HepG2 (cell line): Measurements from ENCODE around the gene MREG. TPM values are rescaled to one million over a fixed set of nuclear protein-coding genes. Genes with fewer than 3 reads are reported as not detected.

Experiments
- BRD4 ChIP-seq: sonication (generic); formaldehyde crosslinking; IDR thresholded peaks from 2 replicates; pipeline ENCODE4 v1.4.0; 2020; ENCODE audit warnings: missing genetic modification reagents
- GZF1 ChIP-seq: sonication (generic); formaldehyde crosslinking; IDR thresholded peaks from 2 replicates; pipeline ENCODE4 v1.5.1; 2020; ENCODE audit warnings: mild to moderate bottlenecking, missing genetic modification reagents
- HOXA7 ChIP-seq: sonication (generic); formaldehyde crosslinking; IDR thresholded peaks from 2 replicates; pipeline ENCODE4 v1.8.1; 2022; ENCODE audit warnings: mild to moderate bottlenecking, missing genetic modification reagents, moderate library complexity
- MAF1 ChIP-seq: sonication (generic); formaldehyde crosslinking; IDR thresholded peaks from 2 replicates; pipeline ENCODE4 v1.5.0; 2020; ENCODE audit warnings: missing genetic modification reagents, borderline replicate concordance
- MED13 ChIP-seq: sonication (generic); formaldehyde crosslinking; IDR thresholded peaks from 2 replicates; pipeline ENCODE4 v1.5.0; 2020; ENCODE audit warnings: missing genetic modification reagents
- NFIC ChIP-seq: IDR thresholded peaks from 2 replicates; pipeline ENCODE4 v1.6.1; 2012; ENCODE audit warnings: mild to moderate bottlenecking, low read length, inconsistent platforms
- SALL2 ChIP-seq: sonication (generic); formaldehyde crosslinking; IDR thresholded peaks from 2 replicates; pipeline ENCODE4 v1.8.1; 2023; ENCODE audit warnings: mild to moderate bottlenecking, missing genetic modification reagents, inconsistent platforms
- SMARCC2 ChIP-seq: fragments of 450-650 bp; IDR thresholded peaks from 2 replicates; pipeline ENCODE4 v1.6.1; 2017; ENCODE audit warnings: antibody characterized with exemption, mild to moderate bottlenecking
- SRSF9 ChIP-seq: fragments of 200-400 bp; formaldehyde crosslinking; IDR thresholded peaks from 2 replicates; pipeline ENCODE4 v1.6.1; 2018; ENCODE audit warnings: borderline replicate concordance, mild to moderate bottlenecking, low read depth, low read length; ENCODE audit not compliant: insufficient read depth, poor library complexity, severe bottlenecking
- ZNF292 ChIP-seq: sonication (generic); formaldehyde crosslinking; IDR thresholded peaks from 2 replicates; pipeline ENCODE4 v1.8.1; 2022; ENCODE audit warnings: mild to moderate bottlenecking, low read depth, missing genetic modification reagents, borderline replicate concordance
- ZNF441 ChIP-seq: sonication (generic); formaldehyde crosslinking; IDR thresholded peaks from 2 replicates; pipeline ENCODE4 v1.7.0; 2021; ENCODE audit warnings: missing genetic modification reagents, borderline replicate concordance
- ZNF558 ChIP-seq: sonication (generic); formaldehyde crosslinking; IDR thresholded peaks from 2 replicates; pipeline ENCODE4 v1.9.0; 2022; ENCODE audit warnings: mild to moderate bottlenecking, missing genetic modification reagents, borderline replicate concordance
- ZNF777 ChIP-seq: sonication (generic); formaldehyde crosslinking; IDR thresholded peaks from 2 replicates; pipeline ENCODE4 v1.4.0; 2020; ENCODE audit warnings: missing genetic modification reagents
- polyA plus RNA-seq, 8 experiments: library from polyadenylated mRNA; depleted of rRNA in 3 of 8; stranded (reverse) in 7 of 8; unstranded in 1 of 8; fragments of >200 nt; fragmentation: Illumina TruSeq in 4 of 8; extraction: Trizol in 4 of 8; gene quantifications; 2 replicates each; pipeline versions ENCODE4 v1.2.1 to v1.2.3, GENCODE V29; 2011 to 2016; ENCODE audit warnings: low read depth in 4 of 8, missing spikeins in 1 of 8, mixed read lengths in 1 of 8; ENCODE audit not compliant: insufficient read depth in 1 of 8
- total RNA-seq, 5 experiments: library from RNA; depleted of rRNA; stranded (reverse); fragments of >200 nt; fragmentation: Illumina TruSeq; extraction: Trizol; gene quantifications; 2 replicates each; pipeline ENCODE4 v1.2.3, GENCODE V29; 2016; ENCODE audit warnings: low read depth in 1 of 5
- TF ChIP-seq, protein P1 (sequence below): sonication (generic); formaldehyde crosslinking; conservative IDR thresholded peaks from 2 replicates; pipeline ENCODE4 v1.4.0; 2020; ENCODE audit warnings: missing genetic modification reagents
- TF ChIP-seq, protein P2 (sequence below): sonication (generic); formaldehyde crosslinking; IDR thresholded peaks from 2 replicates; pipeline ENCODE4 v1.4.0; 2020; ENCODE audit warnings: missing genetic modification reagents
- TF ChIP-seq, protein P3 (sequence below): sonication (generic); formaldehyde crosslinking; IDR thresholded peaks from 2 replicates; pipeline ENCODE4 v1.4.0; 2020; ENCODE audit warnings: mild to moderate bottlenecking, missing genetic modification reagents

MREG gene
- total and polyA plus RNA-seq, 2 of the 13 experiments (the other 11 are each of a cell fraction or from before 2014, with no cell fraction given) = 7.5 to 23.3 TPM

DNA sequence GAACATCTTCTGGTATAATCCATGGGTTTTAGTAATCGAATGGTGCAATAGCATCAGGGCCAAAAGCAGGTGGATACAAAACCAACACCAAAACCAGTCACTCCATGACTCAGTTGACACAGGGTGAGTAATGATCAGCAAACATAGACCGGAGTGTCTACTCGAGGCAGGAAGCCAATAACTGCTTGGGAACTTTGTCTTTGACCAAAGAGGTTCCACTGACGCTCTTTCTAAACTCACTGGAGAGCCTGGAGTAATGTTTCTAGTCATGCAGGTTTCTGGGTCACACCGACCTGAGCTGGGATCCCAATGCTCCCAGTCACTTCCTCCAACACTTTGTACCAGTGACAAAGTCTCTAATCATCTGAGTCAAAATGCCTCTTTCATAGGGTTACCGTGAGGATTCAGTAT is 30.9 kb downstream of the MREG start (continued):
- 0 out of 2 replicates have a peak, but pooled peaks have one; percentile 66 for TF ChIP-seq ZNF441
- TF ChIP-seq, protein P1, sequence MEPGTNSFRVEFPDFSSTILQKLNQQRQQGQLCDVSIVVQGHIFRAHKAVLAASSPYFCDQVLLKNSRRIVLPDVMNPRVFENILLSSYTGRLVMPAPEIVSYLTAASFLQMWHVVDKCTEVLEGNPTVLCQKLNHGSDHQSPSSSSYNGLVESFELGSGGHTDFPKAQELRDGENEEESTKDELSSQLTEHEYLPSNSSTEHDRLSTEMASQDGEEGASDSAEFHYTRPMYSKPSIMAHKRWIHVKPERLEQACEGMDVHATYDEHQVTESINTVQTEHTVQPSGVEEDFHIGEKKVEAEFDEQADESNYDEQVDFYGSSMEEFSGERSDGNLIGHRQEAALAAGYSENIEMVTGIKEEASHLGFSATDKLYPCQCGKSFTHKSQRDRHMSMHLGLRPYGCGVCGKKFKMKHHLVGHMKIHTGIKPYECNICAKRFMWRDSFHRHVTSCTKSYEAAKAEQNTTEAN (CRISPR knock-in tag) = no peak
- no peak for TF ChIP-seq HOXA7 (CRISPR knock-in tag)
- no peak for TF ChIP-seq GZF1 (CRISPR knock-in tag)
- TF ChIP-seq BRD4 (CRISPR knock-in tag) = no peak
- TF ChIP-seq, protein P2, sequence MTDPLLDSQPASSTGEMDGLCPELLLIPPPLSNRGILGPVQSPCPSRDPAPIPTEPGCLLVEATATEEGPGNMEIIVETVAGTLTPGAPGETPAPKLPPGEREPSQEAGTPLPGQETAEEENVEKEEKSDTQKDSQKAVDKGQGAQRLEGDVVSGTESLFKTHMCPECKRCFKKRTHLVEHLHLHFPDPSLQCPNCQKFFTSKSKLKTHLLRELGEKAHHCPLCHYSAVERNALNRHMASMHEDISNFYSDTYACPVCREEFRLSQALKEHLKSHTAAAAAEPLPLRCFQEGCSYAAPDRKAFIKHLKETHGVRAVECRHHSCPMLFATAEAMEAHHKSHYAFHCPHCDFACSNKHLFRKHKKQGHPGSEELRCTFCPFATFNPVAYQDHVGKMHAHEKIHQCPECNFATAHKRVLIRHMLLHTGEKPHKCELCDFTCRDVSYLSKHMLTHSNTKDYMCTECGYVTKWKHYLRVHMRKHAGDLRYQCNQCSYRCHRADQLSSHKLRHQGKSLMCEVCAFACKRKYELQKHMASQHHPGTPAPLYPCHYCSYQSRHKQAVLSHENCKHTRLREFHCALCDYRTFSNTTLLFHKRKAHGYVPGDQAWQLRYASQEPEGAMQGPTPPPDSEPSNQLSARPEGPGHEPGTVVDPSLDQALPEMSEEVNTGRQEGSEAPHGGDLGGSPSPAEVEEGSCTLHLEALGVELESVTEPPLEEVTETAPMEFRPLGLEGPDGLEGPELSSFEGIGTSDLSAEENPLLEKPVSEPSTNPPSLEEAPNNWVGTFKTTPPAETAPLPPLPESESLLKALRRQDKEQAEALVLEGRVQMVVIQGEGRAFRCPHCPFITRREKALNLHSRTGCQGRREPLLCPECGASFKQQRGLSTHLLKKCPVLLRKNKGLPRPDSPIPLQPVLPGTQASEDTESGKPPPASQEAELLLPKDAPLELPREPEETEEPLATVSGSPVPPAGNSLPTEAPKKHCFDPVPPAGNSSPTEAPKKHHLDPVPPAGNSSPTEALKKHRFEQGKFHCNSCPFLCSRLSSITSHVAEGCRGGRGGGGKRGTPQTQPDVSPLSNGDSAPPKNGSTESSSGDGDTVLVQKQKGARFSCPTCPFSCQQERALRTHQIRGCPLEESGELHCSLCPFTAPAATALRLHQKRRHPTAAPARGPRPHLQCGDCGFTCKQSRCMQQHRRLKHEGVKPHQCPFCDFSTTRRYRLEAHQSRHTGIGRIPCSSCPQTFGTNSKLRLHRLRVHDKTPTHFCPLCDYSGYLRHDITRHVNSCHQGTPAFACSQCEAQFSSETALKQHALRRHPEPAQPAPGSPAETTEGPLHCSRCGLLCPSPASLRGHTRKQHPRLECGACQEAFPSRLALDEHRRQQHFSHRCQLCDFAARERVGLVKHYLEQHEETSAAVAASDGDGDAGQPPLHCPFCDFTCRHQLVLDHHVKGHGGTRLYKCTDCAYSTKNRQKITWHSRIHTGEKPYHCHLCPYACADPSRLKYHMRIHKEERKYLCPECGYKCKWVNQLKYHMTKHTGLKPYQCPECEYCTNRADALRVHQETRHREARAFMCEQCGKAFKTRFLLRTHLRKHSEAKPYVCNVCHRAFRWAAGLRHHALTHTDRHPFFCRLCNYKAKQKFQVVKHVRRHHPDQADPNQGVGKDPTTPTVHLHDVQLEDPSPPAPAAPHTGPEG = no peak
- no peak for TF ChIP-seq SRSF9
- TF ChIP-seq ZNF558 = no peak
- TF ChIP-seq SMARCC2 = peak; percentile 87; the same call in 1 of the 2 replicates
- no peak for TF ChIP-seq ZNF777
- TF ChIP-seq ZNF292 (CRISPR knock-in tag) = no peak
- TF ChIP-seq MAF1 = no peak
- TF ChIP-seq NFIC = peak; percentile 71
- TF ChIP-seq, protein P3, sequence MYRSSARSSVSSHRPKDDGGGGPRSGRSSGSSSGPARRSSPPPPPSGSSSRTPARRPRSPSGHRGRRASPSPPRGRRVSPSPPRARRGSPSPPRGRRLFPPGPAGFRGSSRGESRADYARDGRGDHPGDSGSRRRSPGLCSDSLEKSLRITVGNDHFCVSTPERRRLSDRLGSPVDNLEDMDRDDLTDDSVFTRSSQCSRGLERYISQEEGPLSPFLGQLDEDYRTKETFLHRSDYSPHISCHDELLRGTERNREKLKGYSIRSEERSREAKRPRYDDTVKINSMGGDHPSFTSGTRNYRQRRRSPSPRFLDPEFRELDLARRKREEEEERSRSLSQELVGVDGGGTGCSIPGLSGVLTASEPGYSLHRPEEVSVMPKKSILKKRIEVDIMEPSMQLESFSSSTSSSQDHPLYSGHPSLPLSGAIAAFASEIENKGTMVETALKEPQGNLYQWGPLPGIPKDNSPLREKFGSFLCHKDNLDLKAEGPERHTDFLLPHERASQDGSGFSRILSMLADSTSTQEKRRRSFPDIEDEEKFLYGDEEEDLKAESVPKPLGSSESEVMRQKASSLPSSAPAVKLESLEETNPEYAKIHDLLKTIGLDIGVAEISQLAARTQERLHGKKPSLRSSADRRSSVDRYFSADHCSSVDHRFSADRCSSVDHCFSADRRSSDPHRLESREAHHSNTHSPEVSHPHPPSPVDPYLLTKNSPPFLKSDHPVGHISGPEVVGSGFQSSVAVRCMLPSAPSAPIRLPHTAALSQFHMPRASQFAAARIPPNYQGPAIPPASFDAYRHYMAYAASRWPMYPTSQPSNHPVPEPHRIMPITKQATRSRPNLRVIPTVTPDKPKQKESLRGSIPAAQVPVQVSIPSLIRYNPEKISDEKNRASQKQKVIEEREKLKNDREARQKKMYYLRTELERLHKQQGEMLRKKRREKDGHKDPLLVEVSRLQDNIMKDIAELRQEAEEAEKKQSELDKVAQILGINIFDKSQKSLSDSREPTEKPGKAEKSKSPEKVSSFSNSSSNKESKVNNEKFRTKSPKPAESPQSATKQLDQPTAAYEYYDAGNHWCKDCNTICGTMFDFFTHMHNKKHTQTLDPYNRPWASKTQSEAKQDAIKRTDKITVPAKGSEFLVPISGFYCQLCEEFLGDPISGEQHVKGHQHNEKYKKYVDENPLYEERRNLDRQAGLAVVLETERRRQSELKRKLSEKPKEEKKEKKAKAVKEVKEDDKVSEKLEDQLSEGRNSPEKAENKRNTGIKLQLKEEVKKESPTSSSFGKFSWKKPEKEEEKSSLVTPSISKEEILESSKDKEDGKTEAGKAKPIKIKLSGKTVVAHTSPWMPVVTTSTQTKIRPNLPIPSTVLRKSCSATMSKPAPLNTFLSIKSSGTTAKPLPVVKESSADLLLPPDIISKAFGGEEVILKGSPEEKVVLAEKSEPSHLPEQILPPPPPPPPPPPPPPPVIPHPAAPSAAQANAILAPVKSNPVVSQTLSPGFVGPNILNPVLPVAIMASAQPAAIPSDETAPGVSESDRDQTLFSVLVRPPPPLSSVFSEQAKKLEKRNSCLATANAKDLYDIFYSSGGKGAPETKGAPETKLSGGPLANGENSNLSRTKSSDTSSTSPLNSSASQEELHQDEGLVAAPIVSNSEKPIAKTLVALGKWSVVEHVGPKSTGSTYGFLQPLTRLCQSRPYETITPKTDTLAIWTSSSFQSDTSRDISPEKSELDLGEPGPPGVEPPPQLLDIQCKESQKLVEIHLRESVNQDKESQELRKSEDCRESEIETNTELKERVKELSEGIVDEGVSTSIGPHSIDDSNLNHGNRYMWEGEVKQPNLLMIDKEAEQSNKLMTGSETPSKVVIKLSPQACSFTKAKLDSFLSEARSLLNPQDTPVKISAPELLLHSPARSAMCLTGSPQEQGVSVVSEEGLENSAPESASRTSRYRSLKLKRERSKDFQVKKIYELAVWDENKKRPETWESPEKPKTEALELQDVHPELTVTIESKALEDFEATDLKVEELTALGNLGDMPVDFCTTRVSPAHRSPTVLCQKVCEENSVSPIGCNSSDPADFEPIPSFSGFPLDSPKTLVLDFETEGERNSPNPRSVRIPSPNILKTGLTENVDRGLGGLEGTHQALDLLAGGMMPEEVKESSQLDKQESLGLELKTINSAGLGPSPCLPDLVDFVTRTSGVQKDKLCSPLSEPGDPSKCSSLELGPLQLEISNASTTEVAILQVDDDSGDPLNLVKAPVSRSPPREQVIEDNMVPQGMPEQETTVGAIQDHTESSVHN (CRISPR knock-in tag) = no peak
- TF ChIP-seq MED13 (CRISPR knock-in tag) = no peak
- no peak for TF ChIP-seq SALL2 (CRISPR knock-in tag)
